ENCODE measurements around the gene SDC3. TPM values are rescaled to one million over a fixed set of nuclear protein-coding genes. Genes with fewer than 3 reads are reported as not detected.
A peak's percentile ranks its signal among the peaks of the same experiment; 100 is the strongest.

SDC3 gene
- total RNA-seq, 1 experiment from 2014 or later: 0.31 TPM

GRCh38 chr1:30823627-30823968 lies 85.0 kb downstream of the SDC3 start:
- no peak for DNase-seq (ENCODE audit: low spot score)

GRCh38 chr1:30822966-30823581 lies 85.5 kb downstream of the SDC3 start:
- no peak for DNase-seq (ENCODE audit: low spot score)

- no peak for DNase-seq (ENCODE audit: low spot score)
These were observed 86.6 kb downstream of the SDC3 start for GRCh38 chr1:30822006-30822405.

- DNase-seq (ENCODE audit: low spot score): no peak
These were observed 88.3 kb downstream of the SDC3 start for GRCh38 chr1:30820299-30820698.

Small RNA genes lying within 50 kb of the gene (small RNA-seq; reads per million reads assigned to genes)
- gene RN7SKP91: 1.1 reads per million, percentile 39 among the genes with 10 or more reads in this experiment
- not detected for gene RN7SL371P

Other genes starting within 250 kb of the SDC3 start
- not detected in 2 replicates for gene MATN1, start 185.2 kb downstream of the SDC3 start, total RNA-seq (2014; rRNA removed; shearing (Covaris generic))
- gene LAPTM5, start 151.0 kb downstream of the SDC3 start, total RNA-seq (2014; rRNA removed; shearing (Covaris generic)): 0.08 TPM in 1 of 2 replicates, not detected in the other
- gene PUM1, start 157.0 kb upstream of the SDC3 start, total RNA-seq (2014; rRNA removed; shearing (Covaris generic)): 59.0 and 66.6 TPM in 2 replicates

Data from HT-29 (cell line).